CD4-positive, alpha-beta T cell (primary cell): ENCODE data around the gene UBXN7. TPM values are rescaled to one million over a fixed set of nuclear protein-coding genes. Genes with fewer than 3 reads are reported as not detected.

Experiments used
- ATAC-seq: fragments of 200-7000 bp; cut with Tn5 transposase; one replicate; pipeline ENCODE4 v1.10.0; 2022; ENCODE audit warnings: mild to moderate bottlenecking; ENCODE audit not compliant: poor library complexity
- CTCF ChIA-PET: fragments of 350-600 bp; sonication (Branson Sonifier 250); formaldehyde crosslinking; loops from one replicate; lab custom pipeline; 2021; ENCODE audit warnings: antibody characterized with exemption, inconsistent platforms; lab: Charles Lee
- POLR2A ChIA-PET: fragments of 350-600 bp; sonication (Branson Sonifier 250); formaldehyde crosslinking; loops from one replicate; lab custom pipeline; 2021; ENCODE audit warnings: antibody characterized with exemption, inconsistent platforms; lab: Charles Lee
- DNase-seq, 14 experiments: peaks; one replicate each; pipeline ENCODE4 v3.0.0-alpha.2; 2013 to 2020; ENCODE audit warnings: mixed read lengths in 2 of 14
- H3K27ac ChIP-seq, 2 donors: one replicate each; pipeline versions ENCODE4 v1.5.1 to v1.7.0; 2013; ENCODE audit warnings: low read length in 2 of 2, low read depth in 1 of 2, mild to moderate bottlenecking in 1 of 2
- H3K27me3 ChIP-seq, 2 experiments: 1 replicate in 1 of 2; 2 replicates in 1 of 2; pipeline versions ENCODE4 v1.6.1 to v1.7.0; 2013; ENCODE audit warnings: low read length in 2 of 2, control low read depth in 1 of 2, mild to moderate bottlenecking in 1 of 2, moderate library complexity in 1 of 2; ENCODE audit not compliant: insufficient read depth in 2 of 2, control insufficient read depth in 1 of 2
- H3K36me3 ChIP-seq: one replicate; pipeline ENCODE4 v1.6.1; 2013; ENCODE audit warnings: low read length, control low read depth; ENCODE audit not compliant: insufficient read depth
- H3K4me1 ChIP-seq: one replicate; pipeline ENCODE4 v1.6.1; 2013; ENCODE audit warnings: low read length, control low read depth; ENCODE audit not compliant: insufficient read depth
- H3K4me3 ChIP-seq: one replicate; pipeline ENCODE4 v1.5.1; 2013; ENCODE audit warnings: mild to moderate bottlenecking, low read length, moderate library complexity
- H3K9me3 ChIP-seq, 2 experiments: 1 replicate in 1 of 2; 2 replicates in 1 of 2; pipeline versions ENCODE4 v1.6.1 to v1.7.0; 2013; ENCODE audit warnings: low read length in 2 of 2, mild to moderate bottlenecking in 2 of 2, control low read depth in 1 of 2, moderate library complexity in 1 of 2; ENCODE audit not compliant: control insufficient read depth in 1 of 2, insufficient read depth in 1 of 2
- H3K27ac Mint-ChIP-seq: one replicate; pipeline ENCODE4 v1.8.0; 2020; ENCODE audit warnings: mixed read lengths
- H3K27me3 Mint-ChIP-seq: one replicate; pipeline ENCODE4 v1.8.0; 2021; ENCODE audit warnings: mixed read lengths
- H3K36me3 Mint-ChIP-seq: one replicate; pipeline ENCODE4 v1.8.0; 2021; ENCODE audit warnings: low read depth, mixed read lengths
- H3K4me1 Mint-ChIP-seq: one replicate; pipeline ENCODE4 v1.8.0; 2021; ENCODE audit warnings: low read depth, mixed read lengths
- H3K4me3 Mint-ChIP-seq: one replicate; pipeline ENCODE4 v1.8.0; 2020; ENCODE audit warnings: mild to moderate bottlenecking, mixed read lengths
- H3K9me3 Mint-ChIP-seq: one replicate; pipeline ENCODE4 v1.8.0; 2020; ENCODE audit warnings: mixed read lengths
- CTCF ChIP-seq: fragments of 200-600 bp; IDR thresholded peaks from one replicate; pipeline ENCODE4 v1.8.0; 2022; ENCODE audit warnings: antibody characterized with exemption, mild to moderate bottlenecking
- intact Hi-C, 2 experiments: fragments of 100-400 bp; cut with DNase I in 1 of 2; cut with micrococcal nuclease in 1 of 2; formaldehyde crosslinking; loops; one replicate each; pipeline versions ENCODE4 v1.15.1 to v1.9.0; 2023 to 2025; cut with DNase I, micrococcal nuclease
- total RNA-seq, 174 experiments: library from RNA in 2 of 174; stranded (reverse) in 2 of 174; gene quantifications; one replicate each; pipeline ENCODE4 v1.2.3 and lab custom pipeline; 2021 to 2026

The UBXN7 gene
- total RNA-seq, 2 experiments from 2014 or later = 75.3 to 83.6 TPM

DNA sequence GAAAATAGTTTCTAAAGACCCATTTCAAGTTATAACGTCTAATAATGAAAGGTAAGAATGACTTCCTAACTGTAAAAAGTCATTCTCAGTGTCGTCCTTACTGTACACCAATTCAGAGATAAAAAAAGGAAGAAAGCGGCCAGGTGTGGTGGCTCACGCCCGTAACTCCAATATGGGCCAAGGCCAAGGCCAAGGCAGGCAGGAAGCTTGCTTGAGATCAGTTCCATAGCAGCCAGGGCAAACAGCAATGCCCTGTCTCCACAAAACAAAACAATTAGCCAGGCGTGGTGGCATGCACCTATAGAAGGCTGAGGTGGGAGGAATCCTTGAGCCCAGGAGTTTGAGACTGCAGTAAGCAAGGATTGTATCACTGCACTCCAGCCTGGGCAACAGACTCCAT, 31.9 kb downstream of the UBXN7 start:
- intact Hi-C loops = no loop called here
- POLR2A ChIA-PET = no interaction called here
- Histone ChIP-seq H3K27ac (no peak overlapping the region), H3K27me3 (no peaks in the 10 kb centered on the region), H3K4me3 (no peak overlapping the region), H3K9me3 (no peaks in the 10 kb centered on the region), H3K4me1 (no peaks in the 10 kb centered on the region), H3K36me3 (peaks cover 61% of the 10 kb centered on the region)
- CTCF ChIA-PET = no interaction called here
- Mint-ChIP-seq H3K9me3 (no peaks in the 10 kb centered on the region), H3K36me3 (peaks cover 79% of the 10 kb centered on the region), H3K4me1 (no peaks in the 10 kb centered on the region), H3K27ac (no peak overlapping the region), H3K4me3 (no peak overlapping the region), H3K27me3 (no peaks in the 10 kb centered on the region)
- ATAC-seq (no peak), DNase-seq (no peak)
- no peak for TF ChIP-seq CTCF

GRCh38 chr3:196399485-196399945, 32.7 kb downstream of the UBXN7 start:
- CTCF ChIA-PET = no interaction called here
- H3K9me3 Mint-ChIP-seq = no peaks in the 10 kb centered on the region
- H3K36me3 ChIP-seq = peaks cover 59% of the 10 kb centered on the region

GRCh38 chr3:196398782-196399181, 33.4 kb downstream of the UBXN7 start:
- Mint-ChIP-seq H3K4me3 (no peak overlapping the region), H3K9me3 (no peaks in the 10 kb centered on the region), H3K27me3 (no peaks in the 10 kb centered on the region), H3K36me3 (peaks cover 84% of the 10 kb centered on the region), H3K4me1 (no peaks in the 10 kb centered on the region), H3K27ac (no peak overlapping the region)
- DNase-seq (no peak), ATAC-seq (no peak)
- no peaks in the 10 kb centered on the region for H3K4me1 ChIP-seq
- ChIA-PET POLR2A (interaction anchor here (1.4 kb wide), 1 partner anchor 13 kb away, joined by 3 read pairs; no protein-coding TSS in a partner anchor), CTCF (interaction anchor here (1.8 kb wide), 1 partner anchor 9 kb away, joined by 4 read pairs; no protein-coding TSS in a partner anchor)
- no peaks in the 10 kb centered on the region for H3K27me3 ChIP-seq
- H3K9me3 ChIP-seq = no peaks in the 10 kb centered on the region
- no peak for TF ChIP-seq CTCF
- H3K4me3 ChIP-seq = no peak overlapping the region
- no peak overlapping the region for H3K27ac ChIP-seq
- intact Hi-C loops = no loop called here
- peaks cover 58% of the 10 kb centered on the region for H3K36me3 ChIP-seq

More at GRCh38 chr3:196399485-196399945, 32.7 kb downstream of the UBXN7 start:
- H3K36me3 Mint-ChIP-seq = peaks cover 82% of the 10 kb centered on the region
- H3K27ac Mint-ChIP-seq = no peak overlapping the region
- H3K27me3 Mint-ChIP-seq = no peaks in the 10 kb centered on the region
- Histone ChIP-seq H3K9me3 (no peaks in the 10 kb centered on the region), H3K4me1 (no peaks in the 10 kb centered on the region), H3K4me3 (no peak overlapping the region), H3K27ac (no peak overlapping the region), H3K27me3 (no peaks in the 10 kb centered on the region)
- ATAC-seq (no peak), DNase-seq (no peak)
- TF ChIP-seq CTCF = no peak
- POLR2A ChIA-PET = no interaction called here
- intact Hi-C loops = no loop called here
- H3K4me3 Mint-ChIP-seq = no peak overlapping the region
- H3K4me1 Mint-ChIP-seq = no peaks in the 10 kb centered on the region
